ENCODE data around the gene PLA2G6. TPM values are rescaled to one million over a fixed set of nuclear protein-coding genes. Genes with fewer than 3 reads are reported as not detected.

Gene PLA2G6
- total RNA-seq, 1 experiment from 2014 or later = 16.2 TPM

- BruUV-seq (replicated peaks) = no TSS peak
These were observed 23.2 kb upstream of the PLA2G6 start for GRCh38 chr22:38204784-38205183.

GRCh38 chr22:38203855-38204514 lies 22.4 kb upstream of the PLA2G6 start:
- DNase-seq (ENCODE audit: low read depth, low spot score) = no peak
- intact Hi-C loops (cut with micrococcal nuclease; ENCODE audit: unreplicated experiment) = no loop called here
- in situ Hi-C loops (cut with HindIII; ENCODE audit: low pct_unique_long_range_greater_than_20kb, low sequenced_read_pairs) = no loop called here
- Histone ChIP-seq H3K27ac (ENCODE audit: low read length) (no peak overlapping the region), H3K36me3 (ENCODE audit: control insufficient read depth, insufficient read depth, low read length) (no peaks in the 10 kb centered on the region; the same call in 1 of the 2 replicates), H3K27me3 (ENCODE audit: control insufficient read depth, insufficient read depth, low read length) (no peaks in the 10 kb centered on the region), H3K4me1 (ENCODE audit: control insufficient read depth, insufficient read depth, low read length) (no peaks in the 10 kb centered on the region; the same call in 1 of the 2 replicates), H3K4me3 (ENCODE audit: low read depth in 2 of 2, low read length in 2 of 2) (peak overlapping the region in 1 of 2 experiments; percentile 93; a peak in 2 of 4 replicates), H3K9me3 (ENCODE audit: control insufficient read depth, insufficient read depth, low read depth, low read length) (no peaks in the 10 kb centered on the region)
- CTCF ChIA-PET = no interaction called here
- no peak for ATAC-seq
- POLR2A ChIA-PET = interaction anchor here (0.5 kb wide), 2 partner anchors 55 to 62 kb away, joined by 4 read pairs; no protein-coding TSS in a partner anchor
- TF ChIP-seq TCF7L2 (IDR thresholded peaks at IDR 0.05; ENCODE audit: low read depth, low read length) = no peak
- TF ChIP-seq POLR2AphosphoS5 (IDR thresholded peaks at IDR 0.05; ENCODE audit: low read depth, low read length) = no peak
- TF ChIP-seq REST (IDR thresholded peaks at IDR 0.05; ENCODE audit: insufficient read depth in 1 of 2, low read depth in 2 of 2, low read length in 1 of 2) = no peak
- BruUV-seq (replicated peaks) = TSS peak; percentile 69

More at GRCh38 chr22:38204784-38205183, 23.2 kb upstream of the PLA2G6 start:
- Histone ChIP-seq H3K36me3 (ENCODE audit: control insufficient read depth, insufficient read depth, low read length) (no peaks in the 10 kb centered on the region; the same call in 1 of the 2 replicates), H3K27ac (ENCODE audit: low read length) (no peak overlapping the region), H3K4me3 (ENCODE audit: low read depth in 2 of 2, low read length in 2 of 2) (no peak overlapping the region), H3K4me1 (ENCODE audit: control insufficient read depth, insufficient read depth, low read length) (no peaks in the 10 kb centered on the region; the same call in 1 of the 2 replicates), H3K27me3 (ENCODE audit: control insufficient read depth, insufficient read depth, low read length) (no peaks in the 10 kb centered on the region), H3K9me3 (ENCODE audit: control insufficient read depth, insufficient read depth, low read depth, low read length) (no peaks in the 10 kb centered on the region)
- ATAC-seq = no peak
- DNase-seq (ENCODE audit: low read depth, low spot score) = no peak
- ChIA-PET CTCF (no interaction called here), POLR2A (no interaction called here)
- intact Hi-C loops (cut with micrococcal nuclease; ENCODE audit: unreplicated experiment) = no loop called here
- no peak for TF ChIP-seq POLR2AphosphoS5 (IDR thresholded peaks at IDR 0.05; ENCODE audit: low read depth, low read length)
- no peak for TF ChIP-seq TCF7L2 (IDR thresholded peaks at IDR 0.05; ENCODE audit: low read depth, low read length)
- no peak for TF ChIP-seq CTCF (IDR thresholded peaks at IDR 0.05)
- TF ChIP-seq REST (IDR thresholded peaks at IDR 0.05; ENCODE audit: insufficient read depth in 1 of 2, low read depth in 2 of 2, low read length in 1 of 2) = no peak
- no peak for TF ChIP-seq SIN3A (IDR thresholded peaks at IDR 0.05; ENCODE audit: borderline replicate concordance, insufficient read depth, low read depth, low read length)
- in situ Hi-C loops (cut with HindIII; ENCODE audit: low pct_unique_long_range_greater_than_20kb, low sequenced_read_pairs) = no loop called here
